Left lung (tissue), 10 donors: ENCODE results near the gene GMDS. TPM values are rescaled to one million over a fixed set of nuclear protein-coding genes. Genes with fewer than 3 reads are reported as not detected.

ENCODE experiments used
- ATAC-seq: fragments of 200-7000 bp; cut with Tn5 transposase; one replicate; pipeline ENCODE4 v1.9.1; 2020; ENCODE audit warnings: moderate library complexity
- DNase-seq, 4 donors: peaks; one replicate each; pipeline ENCODE4 v3.0.0-alpha.2; 2013 to 2020
- H3K27ac ChIP-seq, 2 donors: fragments of 200-600 bp; sonication (generic) in 1 of 2; one replicate each; pipeline versions ENCODE4 v1.5.0 to v1.8.0; 2020 to 2021
- H3K27me3 ChIP-seq, 2 donors: fragments of 200-600 bp; sonication (generic) in 1 of 2; one replicate each; pipeline versions ENCODE4 v1.5.0 to v1.8.0; 2020 to 2021
- H3K36me3 ChIP-seq, 2 donors: fragments of 200-600 bp; sonication (generic) in 1 of 2; one replicate each; pipeline versions ENCODE4 v1.5.0 to v1.8.0; 2020 to 2021
- H3K4me1 ChIP-seq, 2 donors: fragments of 200-600 bp; one replicate each; pipeline ENCODE4 v1.8.0; 2021
- H3K4me3 ChIP-seq, 2 donors: fragments of 200-600 bp; sonication (generic) in 1 of 2; one replicate each; pipeline versions ENCODE4 v1.5.0 to v1.8.0; 2020 to 2021; ENCODE audit warnings: mild to moderate bottlenecking in 1 of 2
- H3K9me3 ChIP-seq, 2 donors: fragments of 200-600 bp; sonication (generic) in 1 of 2; one replicate each; pipeline versions ENCODE4 v1.5.0 to v1.8.0; 2020 to 2021
- CTCF ChIP-seq, 2 donors: fragments of 200-600 bp; sonication (generic) in 1 of 2; IDR thresholded peaks; one replicate each; pipeline versions ENCODE4 v1.5.0 to v1.8.0; 2021; ENCODE audit warnings: antibody characterized with exemption in 2 of 2
- intact Hi-C, 2 donors: fragments of 100-400 bp; cut with DNase I; formaldehyde crosslinking; loops; one replicate each; pipeline versions ENCODE4 v1.11.2 to v1.14.2; 2022
- polyA plus RNA-seq, 6 donors: library from polyadenylated mRNA; unstranded; fragments of 120-200 nt; gene quantifications; one replicate each; pipeline ENCODE4 v1.2.1, GENCODE V29; 2013; ENCODE audit not compliant: insufficient read length in 6 of 6
- total RNA-seq, 2 donors: library from RNA; stranded (reverse); fragmentation: NEBNext Ultra II Directional; extraction: Animal tissue kit (Norgen Biotek cat#: 25700); gene quantifications; one replicate each; pipeline ENCODE4 v1.2.1, GENCODE V29; 2021
- donor health status: DM: no; HTN: yes; CAD: no.
- donor health status: DM: no; HTN: no; CAD: no.

The GMDS gene
- total and polyA plus RNA-seq, 8 donors = 16.5 to 25.4 (median 21.2) TPM

GRCh38 chr6:2034256-2034655, 211.1 kb downstream of the GMDS start:
- H3K4me1 ChIP-seq = no peaks in the 10 kb centered on the region
- intact Hi-C loops = no loop called here

GRCh38 chr6:2033544-2033943, 211.9 kb downstream of the GMDS start:
- H3K4me3 ChIP-seq = no peak overlapping the region
- intact Hi-C loops = no loop called here

More at GRCh38 chr6:2034256-2034655, 211.1 kb downstream of the GMDS start:
- no peak overlapping the region for H3K4me3 ChIP-seq
- no peak for TF ChIP-seq CTCF (IDR thresholded peaks at IDR 0.05)
- no peaks in the 10 kb centered on the region for H3K27me3 ChIP-seq
- DNase-seq (no peak), ATAC-seq (no peak)
- H3K9me3 ChIP-seq = no peaks in the 10 kb centered on the region
- H3K36me3 ChIP-seq = no peaks in the 10 kb centered on the region
- H3K27ac ChIP-seq = no peak overlapping the region

GRCh38 chr6:2030682-2031244, 214.6 kb downstream of the GMDS start:
- Histone ChIP-seq H3K4me1 (no peaks in the 10 kb centered on the region), H3K4me3 (no peak overlapping the region), H3K36me3 (no peaks in the 10 kb centered on the region), H3K27ac (no peak overlapping the region), H3K9me3 (no peaks in the 10 kb centered on the region), H3K27me3 (no peaks in the 10 kb centered on the region)
- ATAC-seq = no peak
- intact Hi-C loops = no loop called here
- TF ChIP-seq CTCF (IDR thresholded peaks at IDR 0.05) = no peak
- DNase-seq = no peak

More at GRCh38 chr6:2033544-2033943, 211.9 kb downstream of the GMDS start:
- H3K27me3 ChIP-seq = no peaks in the 10 kb centered on the region
- H3K36me3 ChIP-seq = no peaks in the 10 kb centered on the region
- TF ChIP-seq CTCF (IDR thresholded peaks at IDR 0.05) = no peak
- no peaks in the 10 kb centered on the region for H3K4me1 ChIP-seq
- no peak for DNase-seq
- H3K9me3 ChIP-seq = no peaks in the 10 kb centered on the region
- no peak for ATAC-seq
- H3K27ac ChIP-seq = no peak overlapping the region

GRCh38 chr6:2029952-2030351, 215.5 kb downstream of the GMDS start:
- no peak overlapping the region for H3K27ac ChIP-seq
- no peaks in the 10 kb centered on the region for H3K9me3 ChIP-seq
- no peaks in the 10 kb centered on the region for H3K4me1 ChIP-seq
- H3K36me3 ChIP-seq = no peaks in the 10 kb centered on the region
- intact Hi-C loops = no loop called here
- TF ChIP-seq CTCF (IDR thresholded peaks at IDR 0.05) = no peak
- ATAC-seq (no peak), DNase-seq (no peak)
- H3K27me3 ChIP-seq = no peaks in the 10 kb centered on the region
- H3K4me3 ChIP-seq = no peak overlapping the region

- no peaks in the 10 kb centered on the region for H3K4me1 ChIP-seq
- no peaks in the 10 kb centered on the region for H3K27me3 ChIP-seq
- H3K4me3 ChIP-seq = no peak overlapping the region
- H3K9me3 ChIP-seq = no peaks in the 10 kb centered on the region
- no peak for TF ChIP-seq CTCF (IDR thresholded peaks at IDR 0.05)
- H3K27ac ChIP-seq = no peak overlapping the region
- DNase-seq = no peak
- no peak for ATAC-seq
- no peaks in the 10 kb centered on the region for H3K36me3 ChIP-seq
- intact Hi-C loops = no loop called here
Observed at GRCh38 chr6:2029130-2029794, 216.1 kb downstream of the GMDS start.
